Cardiac septum (tissue), 1 donor: Measurements from ENCODE around the gene IMPA2. TPM values are rescaled to one million over a fixed set of nuclear protein-coding genes. Genes with fewer than 3 reads are reported as not detected.
A peak's percentile ranks its signal among the peaks of the same experiment; 100 is the strongest.
"Not testable (repeated sequence)": the region's sequence is repeated elsewhere in the genome, so short reads cannot be mapped to it uniquely, and the experiment has no call there.

Experiments
- DNase-seq: peaks from one replicate; pipeline ENCODE4 v3.0.0-alpha.2; 2020; ENCODE audit warnings: low spot score
- intact Hi-C: fragments of 100-400 bp; cut with DNase I; formaldehyde crosslinking; loops from one replicate; pipeline ENCODE4 v1.14.0; 2022
- total RNA-seq: library from RNA; stranded (reverse); fragmentation: NEBNext Ultra II Directional; extraction: Animal tissue kit (Norgen Biotek cat#: 25700); gene quantifications from one replicate; pipeline ENCODE4 v1.2.1, GENCODE V29; 2021
- donor health status: DM: no; HTN: no; CAD: no.

The IMPA2 gene
- total RNA-seq, 1 donor from 2014 or later = 19.9 TPM

DNA sequence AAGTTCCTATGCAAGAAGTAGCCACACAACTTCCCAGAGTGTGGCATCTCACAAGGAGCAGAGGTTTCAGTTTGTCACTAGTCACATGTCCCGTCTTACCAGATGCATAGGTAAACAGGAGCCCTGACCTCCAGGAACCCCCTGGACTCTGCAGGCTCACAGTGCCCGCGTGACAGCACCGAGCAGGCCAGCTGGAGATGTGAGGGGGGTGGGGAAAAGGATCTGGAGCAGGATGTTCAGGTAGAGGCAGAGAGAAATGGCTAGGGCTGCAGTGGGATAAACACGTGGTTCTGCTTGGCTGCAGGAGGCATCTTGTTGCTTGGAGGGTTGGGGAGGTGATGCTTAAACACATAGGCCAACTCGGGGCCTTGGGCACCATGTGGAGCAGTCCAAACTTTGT, 54.2 kb downstream of the IMPA2 start:
- intact Hi-C loops = loop anchor here (5.0 to 10.0 kb wide), 2 partner anchors 51 to 303 kb away; partner anchors contain the start of gene IMPA2
- no peak for DNase-seq

DNA sequence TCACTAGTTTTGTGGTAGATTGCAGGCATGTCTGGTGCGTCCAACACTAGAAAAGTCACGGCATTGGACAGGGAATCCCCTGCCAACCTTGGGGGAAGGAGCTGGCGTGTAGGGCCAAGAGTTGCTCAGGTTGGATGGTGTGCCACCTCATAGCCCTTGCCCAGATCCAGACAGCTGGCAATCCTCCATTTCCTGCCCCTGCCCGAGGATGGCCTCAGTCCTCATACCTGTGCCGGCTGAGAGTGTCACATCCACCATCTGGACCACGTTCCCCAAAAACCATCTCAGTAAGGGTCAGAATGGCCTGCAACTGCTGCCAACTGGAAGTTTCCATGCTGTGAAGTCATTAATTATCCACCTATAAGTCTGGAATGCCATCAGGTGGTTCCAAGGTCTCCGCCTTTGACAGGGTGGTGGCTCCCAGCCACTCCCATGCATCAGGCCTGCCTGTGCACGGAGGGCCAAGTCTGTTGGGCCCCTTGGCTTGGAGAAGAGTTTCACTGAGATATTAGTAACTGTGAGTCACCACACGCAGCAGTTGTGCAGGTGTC, 55.0 kb downstream of the IMPA2 start:
- intact Hi-C loops = loop anchor here (5.0 to 10.0 kb wide), 2 partner anchors 51 to 304 kb away; partner anchors contain the start of gene IMPA2
- DNase-seq = no peak

DNA sequence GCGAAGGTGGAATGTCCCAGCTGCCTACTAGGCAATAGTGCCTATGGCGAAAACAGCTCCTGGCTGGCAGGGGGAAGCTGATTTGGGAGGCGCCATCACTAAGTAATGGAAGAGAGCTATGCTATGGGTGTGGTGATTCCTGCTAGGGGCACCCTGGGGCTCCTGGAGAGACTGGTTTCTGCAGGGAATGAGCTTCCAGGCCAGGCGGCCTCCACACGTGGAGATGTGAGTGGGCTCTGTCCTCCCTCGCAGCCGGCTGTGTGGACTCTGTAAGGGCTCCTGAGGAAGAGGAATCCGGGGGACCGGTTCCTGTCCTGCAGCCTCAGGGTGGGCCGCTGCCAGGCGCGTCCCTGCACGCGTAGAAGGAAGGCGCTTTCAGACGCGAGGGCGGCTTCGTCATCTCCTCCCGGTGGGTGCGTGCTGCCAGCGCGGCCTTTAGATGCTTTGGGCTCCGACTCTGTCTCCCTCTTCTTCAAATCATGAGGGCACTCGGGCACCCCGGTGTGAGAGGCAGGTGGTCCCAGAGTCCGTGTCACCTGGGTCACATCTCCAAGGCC, 56.9 kb downstream of the IMPA2 start:
- no peak for DNase-seq
- intact Hi-C loops = loop anchor here (5.0 to 10.0 kb wide), 2 partner anchors 53 to 306 kb away; partner anchors contain the start of gene IMPA2

DNA sequence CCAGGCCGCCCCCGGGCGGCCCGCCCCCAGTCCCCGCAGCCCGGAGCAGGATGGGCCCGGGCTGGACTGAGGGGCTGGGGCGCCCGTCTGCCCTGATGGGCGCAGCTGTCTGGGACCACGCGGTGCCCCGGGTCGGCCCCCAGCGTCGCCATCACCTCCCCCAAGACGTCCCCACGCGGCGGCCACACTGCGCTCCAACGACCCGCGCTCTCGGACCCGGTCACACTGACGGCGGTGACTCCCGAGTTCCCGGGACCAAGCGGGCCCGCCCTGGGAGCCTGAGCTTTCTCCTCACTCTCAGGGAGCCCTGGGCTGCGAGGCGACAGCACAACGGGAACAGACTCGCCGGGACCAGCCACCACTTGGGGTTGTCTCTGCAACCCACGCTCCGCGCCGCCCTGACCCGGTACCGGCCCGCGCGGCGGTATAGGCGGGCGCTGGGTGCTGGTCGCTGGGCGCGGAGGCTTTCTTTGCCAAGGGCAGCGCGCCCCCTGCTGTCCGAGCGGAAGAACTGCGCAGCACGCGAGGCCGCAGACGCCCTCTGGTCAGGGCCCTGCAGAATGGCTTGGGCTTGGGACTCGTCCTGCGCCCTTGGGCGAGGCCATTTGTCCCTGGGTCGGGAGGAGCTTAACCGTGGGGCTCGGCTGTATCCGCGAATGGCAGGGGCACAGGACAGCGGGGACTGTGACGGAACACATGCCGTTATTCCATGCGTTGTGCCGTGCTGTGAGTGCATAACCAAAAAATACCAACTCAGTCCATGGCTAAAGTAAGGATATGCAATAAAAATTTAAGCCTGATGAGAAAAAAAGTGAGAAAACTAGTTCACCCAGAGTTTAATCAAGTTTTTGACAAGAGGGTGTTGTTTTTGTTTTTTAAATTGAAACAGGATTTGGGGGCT, 57.6 kb downstream of the IMPA2 start:
- intact Hi-C loops = loop anchor here (1.0 to 10.0 kb wide), 3 partner anchors 54 to 307 kb away; partner anchors contain the start of gene IMPA2
- DNase-seq = peak; percentile 94

DNA sequence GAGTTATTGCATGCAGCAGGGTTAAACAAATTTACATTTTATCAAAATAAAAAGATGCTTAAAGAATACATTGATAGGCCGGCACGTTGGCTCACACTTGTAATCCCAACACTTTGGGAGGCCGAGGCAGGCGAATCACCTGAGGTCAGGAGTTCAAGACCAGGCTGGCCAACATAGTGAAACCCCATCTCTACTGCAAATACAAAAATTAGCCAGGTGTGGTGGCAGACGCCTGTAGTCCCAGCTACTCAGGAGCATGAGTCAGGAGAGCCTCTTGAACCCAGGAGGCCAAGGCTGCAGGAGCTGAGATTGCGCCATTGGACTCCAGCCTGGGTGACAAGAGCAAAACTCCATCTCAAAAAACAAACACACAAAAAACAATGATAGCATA, 58.2 kb downstream of the IMPA2 start:
- intact Hi-C loops = loop anchor here (1.0 to 10.0 kb wide), 3 partner anchors 55 to 307 kb away; partner anchors contain the start of gene IMPA2

DNA sequence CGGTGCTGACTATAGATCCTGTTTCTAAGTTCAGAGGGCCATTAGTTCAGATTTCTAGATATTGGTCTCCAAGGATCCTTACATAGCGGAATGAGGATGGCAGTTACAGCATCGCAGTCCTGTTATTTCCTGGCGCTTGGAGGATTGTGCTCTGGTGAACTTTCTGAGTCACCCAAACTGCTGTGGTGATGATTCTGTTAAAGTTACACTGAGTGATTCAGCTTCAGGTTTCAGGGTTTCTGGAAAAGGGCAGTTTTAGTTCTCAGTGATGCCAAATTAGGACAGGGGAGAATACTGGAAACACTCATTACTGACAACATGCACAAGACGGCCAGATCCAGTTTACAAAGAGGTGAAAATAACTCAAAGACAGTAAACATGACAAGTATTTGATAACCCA, 60.3 kb downstream of the IMPA2 start:
- intact Hi-C loops = no loop called here
- DNase-seq = no peak

More for the DNA sequence above, 58.2 kb downstream of the IMPA2 start:
- DNase-seq = not testable (repeated sequence)

DNA sequence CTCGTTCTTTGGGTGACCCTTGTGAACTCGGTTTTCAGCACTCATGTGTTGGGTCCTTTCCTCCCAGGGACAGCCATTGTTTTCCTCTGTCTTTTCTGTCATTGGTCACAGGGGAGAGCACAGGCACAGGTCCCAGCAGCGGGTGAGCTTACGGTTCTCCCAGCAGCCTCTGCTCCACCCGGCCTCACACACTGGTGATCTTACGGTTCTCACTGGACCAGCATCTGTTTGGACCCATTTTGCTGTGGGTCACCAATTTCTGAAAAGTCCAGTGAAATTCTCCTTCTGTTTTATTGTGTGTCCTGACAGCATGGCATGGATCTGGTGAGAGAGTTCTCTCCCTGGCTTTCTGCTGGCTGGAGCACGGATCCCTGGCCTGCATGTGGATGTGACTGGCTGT, 62.5 kb downstream of the IMPA2 start:
- intact Hi-C loops = no loop called here
- no peak for DNase-seq

DNA sequence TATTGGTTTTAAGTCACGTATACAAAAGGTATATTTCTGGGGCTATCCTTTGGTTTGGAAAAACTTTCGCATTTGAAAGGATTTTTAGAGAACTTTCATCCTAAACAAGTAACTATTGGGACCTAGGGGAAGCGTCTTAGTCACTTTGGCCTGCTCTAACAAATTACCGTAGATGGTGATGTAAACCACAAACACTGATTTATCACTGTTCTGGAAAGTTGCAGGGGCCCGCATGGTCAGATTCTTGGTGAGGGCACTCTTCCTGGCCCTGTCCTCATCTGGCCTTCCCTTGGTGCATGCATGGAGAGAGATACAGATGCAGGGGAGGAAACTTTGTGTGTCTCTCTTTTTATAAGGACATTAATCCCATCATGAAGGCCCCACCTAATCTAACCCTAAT, 63.3 kb downstream of the IMPA2 start:
- intact Hi-C loops = no loop called here
- DNase-seq = no peak

DNA sequence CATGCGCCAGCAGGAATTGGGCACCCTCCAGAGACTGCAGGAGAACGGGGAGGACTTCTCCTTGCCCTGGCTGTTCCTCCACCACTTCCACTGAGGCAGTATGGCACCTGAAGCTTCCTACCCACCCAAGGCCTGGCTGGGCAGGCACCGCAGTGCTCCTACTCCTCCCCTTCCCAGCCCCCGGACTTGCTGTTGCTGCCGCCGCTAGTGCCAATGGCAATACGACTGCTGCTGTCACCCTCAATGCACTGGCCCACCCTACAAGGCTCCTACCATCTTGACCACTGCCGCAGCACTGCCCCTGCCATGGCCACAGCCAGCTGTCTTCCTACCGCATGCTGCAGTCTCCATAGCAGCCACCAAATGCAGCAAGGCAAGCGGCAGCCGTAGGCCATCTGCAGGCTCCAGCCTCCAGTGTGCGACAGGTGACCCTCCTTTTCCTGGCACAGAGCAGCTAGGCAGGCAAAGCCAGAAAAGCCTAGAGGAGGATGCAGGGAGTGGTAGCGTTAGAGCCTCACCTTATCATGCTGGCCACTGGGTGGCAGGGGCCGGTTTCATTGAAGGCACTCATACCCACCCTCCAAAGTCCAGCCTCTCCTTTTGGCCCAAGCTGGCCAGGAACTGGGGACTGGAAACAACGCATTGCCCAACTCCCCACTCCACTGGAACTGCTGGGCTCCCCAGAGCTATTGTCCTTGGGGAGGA, 64.9 kb downstream of the IMPA2 start:
- no peak for DNase-seq
- intact Hi-C loops = no loop called here

DNA sequence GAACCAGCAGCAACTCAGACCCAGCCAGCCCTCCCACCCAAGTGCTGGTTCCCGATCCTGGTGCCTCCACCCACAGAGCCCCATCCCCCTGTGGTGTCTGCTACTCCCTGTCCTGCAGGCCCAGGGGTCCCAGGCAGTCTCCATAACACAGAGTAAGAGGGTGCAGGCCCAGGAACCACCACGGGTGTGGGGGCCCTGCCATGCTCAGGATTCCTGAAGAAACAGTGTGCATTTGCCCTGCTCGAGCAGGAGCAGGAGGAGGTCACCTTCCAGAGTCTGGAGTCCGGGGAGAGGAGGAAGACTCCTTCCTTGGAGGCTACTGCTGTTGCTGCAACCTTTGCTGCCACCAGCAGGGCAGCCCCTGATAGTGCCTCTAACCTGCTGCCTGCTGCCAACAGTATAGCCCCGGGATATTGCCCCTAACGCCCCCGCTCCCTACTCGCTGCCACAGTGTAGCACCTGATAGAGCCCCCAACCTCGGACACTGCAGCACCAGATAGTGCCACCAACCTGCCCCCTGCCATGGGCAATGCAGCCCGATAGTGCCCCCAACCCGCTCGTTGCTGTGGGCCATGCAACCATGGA, 65.5 kb downstream of the IMPA2 start:
- intact Hi-C loops = no loop called here
- DNase-seq = no peak

DNA sequence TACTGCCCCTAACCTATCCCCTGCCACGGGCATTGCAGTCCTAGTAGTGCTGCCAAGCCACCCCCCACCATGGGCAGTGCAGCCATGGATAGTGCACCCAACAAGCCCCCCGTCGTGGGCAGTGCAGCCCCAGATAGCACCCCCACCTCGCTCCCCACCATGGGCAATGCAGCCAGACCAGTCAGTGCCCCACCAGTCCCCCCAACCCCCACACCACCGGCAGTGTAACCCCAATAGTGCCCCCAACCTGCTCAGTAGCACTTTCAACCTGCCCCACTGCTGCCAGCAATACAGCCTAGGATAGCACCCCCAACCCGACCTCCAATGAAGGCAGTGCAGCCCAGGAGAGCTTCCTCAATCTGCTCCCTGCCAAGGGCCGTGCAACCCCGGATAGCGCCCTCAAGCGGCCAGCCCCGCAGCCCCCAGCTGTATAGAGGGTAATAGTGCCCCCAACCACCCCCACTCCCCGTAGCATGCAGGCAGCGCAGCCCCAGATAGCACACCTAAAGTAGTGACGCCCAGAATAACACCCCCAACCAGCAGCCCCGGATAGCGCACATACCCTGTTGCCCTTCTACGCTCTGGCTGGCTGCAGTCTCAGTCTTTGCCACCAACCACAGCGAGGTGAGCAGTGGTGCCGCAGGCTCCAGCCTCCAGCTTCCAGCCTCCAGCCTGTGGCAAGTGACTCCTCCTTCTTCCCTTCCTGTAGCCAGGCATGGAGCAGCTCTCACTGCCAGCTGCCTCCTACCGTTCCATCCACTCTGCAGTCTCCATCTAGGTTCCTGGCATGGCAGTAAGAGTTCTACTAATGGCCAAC, 66.9 kb downstream of the IMPA2 start:
- no peak for DNase-seq
- intact Hi-C loops = no loop called here

DNA sequence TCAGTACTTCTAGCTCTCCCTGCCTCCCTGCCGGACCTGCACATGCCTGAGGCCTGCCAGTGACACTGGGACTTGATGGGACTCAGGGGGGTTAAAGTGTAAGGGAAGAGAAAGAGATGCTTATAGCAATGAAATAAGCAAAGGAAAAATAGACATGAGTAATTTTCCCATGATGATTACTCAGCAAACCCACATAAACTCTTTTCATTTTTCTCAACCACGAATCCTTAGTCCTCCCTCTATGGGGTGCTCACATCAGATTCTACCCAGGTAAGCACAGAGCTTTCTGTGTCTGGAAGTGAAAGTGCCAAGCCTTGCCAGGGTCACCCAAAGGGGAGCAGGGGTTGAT, 67.5 kb downstream of the IMPA2 start:
- intact Hi-C loops = no loop called here
- no peak for DNase-seq

DNA sequence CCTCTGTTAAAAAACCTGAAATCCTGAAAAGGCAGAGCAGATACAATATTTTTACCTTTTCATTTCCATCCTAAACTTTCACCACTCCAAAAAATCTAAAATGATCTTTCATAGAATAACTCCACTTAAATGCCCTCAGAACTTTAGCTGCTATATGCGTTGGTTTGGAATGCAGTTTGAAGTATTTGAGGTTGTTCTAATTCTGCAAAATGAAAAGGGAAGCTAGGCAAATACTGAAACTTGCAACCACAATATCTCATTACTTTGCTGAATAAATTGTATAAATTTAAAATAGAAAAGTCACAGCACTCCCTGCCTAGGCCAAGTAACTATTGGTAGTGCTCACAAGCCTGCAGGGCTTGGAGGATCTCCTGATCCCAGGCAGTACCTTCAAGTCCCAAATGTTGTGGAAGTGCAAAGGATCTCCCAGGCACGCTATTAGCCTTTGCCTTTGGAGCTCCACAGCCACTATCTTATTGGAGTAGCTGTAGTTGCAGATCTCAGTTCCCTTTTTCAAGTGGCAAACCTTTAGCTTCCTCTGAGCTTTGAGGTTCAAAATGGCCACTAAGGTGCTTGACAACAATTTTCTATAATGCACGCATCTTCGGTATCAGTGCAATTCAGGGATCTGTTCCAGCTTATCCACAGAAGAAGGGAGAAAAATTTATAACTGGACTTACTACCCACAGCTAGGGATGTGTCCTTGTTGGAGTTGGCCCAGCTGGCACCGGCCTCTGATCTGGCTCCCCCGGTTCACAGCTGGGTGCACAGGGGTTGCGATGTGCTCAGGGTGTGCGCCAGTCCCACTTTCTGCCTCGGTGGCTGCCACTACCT, 68.9 kb downstream of the IMPA2 start:
- DNase-seq = no peak
- intact Hi-C loops = no loop called here

DNA sequence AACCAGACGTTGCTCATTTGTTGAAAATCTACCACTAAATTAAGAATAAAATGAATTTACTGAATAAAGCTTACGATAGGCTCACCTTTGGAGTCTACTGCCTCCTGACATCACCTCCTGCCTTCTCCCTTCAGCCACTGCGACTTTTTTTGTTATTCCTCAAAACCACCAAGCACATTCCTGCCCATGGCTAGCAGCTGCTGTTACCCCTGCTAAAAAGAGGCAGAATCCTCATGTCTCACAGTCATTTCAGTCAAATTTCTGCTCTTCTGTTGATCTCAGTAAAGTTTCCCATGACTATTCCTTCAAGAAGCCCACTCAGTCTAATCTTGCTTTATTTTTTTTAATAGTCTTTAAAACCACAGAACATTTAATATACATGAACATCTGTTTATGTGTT, 71.6 kb downstream of the IMPA2 start:
- DNase-seq = no peak
- intact Hi-C loops = no loop called here

DNA sequence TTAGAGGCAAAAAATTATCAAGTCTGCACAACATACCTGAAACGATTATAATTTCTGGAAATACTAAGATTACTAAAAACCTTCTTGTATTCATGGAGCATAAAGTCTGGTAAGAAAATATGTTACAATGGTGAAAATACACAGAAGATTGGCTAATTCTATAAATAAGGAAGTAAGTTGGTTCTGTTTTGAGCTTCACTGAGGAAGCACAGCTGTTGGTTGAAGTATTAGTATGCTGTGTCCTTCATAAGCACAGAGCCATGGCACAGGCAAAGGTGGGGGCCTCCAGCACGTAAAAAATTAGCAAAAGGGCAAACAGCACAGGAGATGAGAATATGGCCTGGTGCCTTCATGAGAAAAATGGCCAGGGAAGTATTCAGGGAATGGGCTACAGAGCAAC, 72.0 kb downstream of the IMPA2 start:
- intact Hi-C loops = no loop called here
- no peak for DNase-seq

DNA sequence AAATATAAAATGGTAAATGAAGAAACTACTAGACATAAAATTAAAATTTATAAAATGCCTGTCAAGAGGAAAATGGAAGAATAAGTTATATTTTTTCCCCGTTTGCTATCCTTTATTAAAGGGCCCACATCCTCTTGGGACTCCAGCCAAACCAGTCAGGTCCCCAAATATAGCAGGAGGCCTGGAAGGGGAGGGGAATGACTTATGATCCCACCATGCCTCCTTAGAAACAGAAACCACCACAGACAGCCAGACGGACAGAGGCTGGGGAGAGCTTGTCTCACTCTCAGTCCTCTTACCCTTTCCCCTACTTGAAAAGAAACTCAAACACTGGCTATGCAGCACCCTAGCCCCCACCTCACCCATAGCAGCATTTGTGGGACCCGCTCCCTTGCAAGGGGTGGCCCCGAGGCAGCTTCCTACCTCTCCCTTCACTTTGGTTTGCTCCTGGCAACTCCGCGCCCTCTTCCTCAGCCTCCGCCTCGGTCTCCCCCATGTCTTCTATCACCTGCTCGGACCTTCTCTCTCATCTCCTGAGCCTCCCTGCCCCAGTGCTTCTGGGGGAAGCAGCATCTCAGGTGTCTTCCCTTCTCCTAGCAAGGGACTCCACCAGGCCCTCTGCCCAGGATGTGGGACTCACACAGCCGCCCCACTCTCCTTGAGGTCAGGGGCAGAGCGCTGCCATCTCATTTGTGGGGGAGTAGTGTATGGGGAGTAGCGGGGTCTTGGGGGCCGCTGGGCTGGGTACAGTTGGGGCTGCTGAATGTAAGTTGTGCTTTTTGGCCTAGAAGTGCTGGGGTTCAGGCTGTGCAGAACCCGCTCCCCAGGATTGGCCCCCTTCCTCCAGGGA, 75.0 kb downstream of the IMPA2 start:
- no peak for DNase-seq
- intact Hi-C loops = no loop called here

DNA sequence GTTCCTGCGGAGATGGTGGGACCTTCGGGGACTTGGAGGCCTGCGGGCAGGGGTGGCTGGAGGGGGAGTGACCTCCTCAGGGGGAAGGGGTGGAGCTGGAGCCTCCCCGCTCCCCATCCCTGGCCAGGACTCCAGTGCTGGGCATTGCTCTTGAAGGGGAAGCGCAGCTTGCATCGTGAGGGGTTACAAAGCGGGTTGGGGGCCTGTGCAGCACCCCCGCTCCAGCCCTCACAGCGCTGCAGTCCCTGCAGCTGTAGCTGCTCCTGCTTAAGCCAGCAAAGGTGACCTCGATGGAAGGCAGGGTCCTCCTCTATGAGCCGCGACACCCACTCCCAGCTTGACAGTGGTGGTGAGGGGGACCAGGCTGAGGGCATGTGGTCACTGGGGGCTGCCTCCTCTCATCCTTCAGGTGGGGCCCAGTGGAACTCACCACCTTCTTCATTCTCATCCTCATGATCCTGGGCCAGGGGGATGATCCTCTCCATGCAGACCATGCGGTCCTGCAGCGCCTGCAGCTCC, 75.6 kb downstream of the IMPA2 start:
- intact Hi-C loops = no loop called here
- no peak for DNase-seq
